Activated naive CD4-positive, alpha-beta T cell (primary cell): Measurements from ENCODE around the gene MYZAP.

ENCODE experiments used
- DNase-seq, 4 experiments: peaks; one replicate each; lab custom pipeline; 2025; lab: John Stamatoyannopoulos, UW

Gene MYZAP

GRCh38 chr15:57626713-57627440 is 35.2 kb downstream of the MYZAP start:
- DNase-seq, result no peak

GRCh38 chr15:57631386-57632110 is 39.8 kb downstream of the MYZAP start:
- DNase-seq, result no peak

DNA sequence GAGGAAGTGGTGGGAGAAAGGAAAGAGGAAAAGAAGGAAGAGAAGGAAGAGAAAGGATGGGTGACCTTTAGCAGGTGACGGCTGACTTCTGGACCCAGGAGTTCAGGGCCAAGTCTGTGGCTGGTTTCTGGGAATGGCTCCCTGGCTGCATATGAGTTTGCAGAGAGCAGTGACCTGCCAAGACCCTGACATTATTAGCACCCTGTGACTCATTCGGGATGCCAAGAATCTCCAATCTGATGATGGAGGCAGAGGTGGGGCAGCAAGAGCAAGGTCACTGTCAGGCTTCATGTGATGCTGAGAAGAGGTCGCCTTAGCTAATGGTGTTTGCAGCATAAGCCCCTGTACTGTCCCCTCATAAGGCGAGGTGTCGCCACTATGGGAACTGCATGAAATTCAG is 42.6 kb downstream of the MYZAP start:
- no peak for DNase-seq

DNA sequence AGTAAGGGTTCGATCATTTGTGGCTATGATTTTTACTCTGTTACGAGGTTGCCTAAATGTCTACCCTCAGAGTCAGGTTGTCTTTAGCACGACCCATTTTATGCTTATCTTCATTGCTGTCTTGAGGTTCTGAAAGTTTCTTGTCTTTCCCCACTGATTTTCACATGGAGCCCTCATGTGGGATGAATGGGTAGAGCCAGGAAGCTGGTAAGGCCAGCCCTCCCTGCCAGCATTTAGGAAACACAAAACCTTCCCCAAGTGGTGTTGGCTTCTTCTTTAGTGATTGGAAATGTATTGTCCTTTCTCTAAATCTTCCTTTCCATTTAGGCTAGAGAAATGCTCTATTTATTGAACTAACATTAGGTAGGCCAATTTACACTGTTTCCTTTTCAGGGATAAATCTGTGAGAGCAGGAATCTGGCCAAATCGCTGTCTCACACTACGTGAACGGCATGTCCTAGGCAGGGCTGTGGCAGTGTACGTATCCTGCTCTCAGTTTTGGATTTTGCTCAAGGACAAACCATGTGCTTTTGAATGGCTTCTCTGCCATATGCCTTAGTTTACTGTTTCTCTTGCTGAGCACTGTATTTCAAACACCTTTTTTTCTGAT is 43.7 kb downstream of the MYZAP start:
- no peak for DNase-seq

- DNase-seq, result no peak
Measured at GRCh38 chr15:57637846-57638245, 46.1 kb downstream of the MYZAP start.

DNA sequence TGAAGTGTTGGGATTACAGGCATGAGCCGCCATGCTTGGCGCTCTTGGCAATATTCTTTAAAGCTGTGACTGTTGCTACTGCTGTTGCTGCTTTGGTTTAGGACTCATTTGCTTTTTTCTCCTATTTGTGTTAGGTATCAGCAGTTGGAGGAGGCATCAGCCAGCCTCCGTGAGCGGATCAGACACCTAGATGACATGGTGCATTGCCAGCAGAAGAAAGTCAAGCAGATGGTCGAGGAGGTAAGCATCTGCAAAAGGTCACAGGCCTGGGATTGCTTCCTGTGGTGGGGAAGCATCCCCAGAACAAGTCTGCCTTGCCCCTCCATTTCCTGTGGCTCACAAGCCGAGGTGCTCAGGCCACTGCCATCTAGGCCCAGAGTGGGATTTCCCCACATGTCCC is 47.6 kb downstream of the MYZAP start:
- no peak for DNase-seq

- no peak for DNase-seq
Measured at GRCh38 chr15:57640930-57641682, 49.4 kb downstream of the MYZAP start.

- no peak for DNase-seq
Measured at GRCh38 chr15:57643826-57644225, 52.1 kb downstream of the MYZAP start.

DNA sequence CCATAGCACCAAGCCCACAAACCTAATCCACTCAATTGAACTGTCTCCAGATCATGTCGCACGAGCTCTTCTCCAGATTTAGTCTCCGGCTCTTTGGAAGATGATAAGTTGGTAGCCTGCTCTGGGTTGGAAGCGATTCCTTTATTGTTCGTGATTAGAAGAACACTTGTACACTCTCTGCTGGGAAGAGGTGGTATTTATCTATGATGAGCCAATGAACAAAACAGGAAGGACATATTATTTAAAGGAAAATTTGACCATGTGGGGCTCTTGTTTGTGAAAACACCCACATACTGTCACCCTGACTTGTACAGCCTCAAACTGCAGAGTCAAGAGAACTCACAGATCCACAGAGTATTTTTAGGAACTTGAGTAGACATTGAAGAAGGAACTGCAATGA is 54.4 kb downstream of the MYZAP start:
- no peak for DNase-seq

GRCh38 chr15:57647071-57647790 is 55.5 kb downstream of the MYZAP start:
- no peak for DNase-seq

DNA sequence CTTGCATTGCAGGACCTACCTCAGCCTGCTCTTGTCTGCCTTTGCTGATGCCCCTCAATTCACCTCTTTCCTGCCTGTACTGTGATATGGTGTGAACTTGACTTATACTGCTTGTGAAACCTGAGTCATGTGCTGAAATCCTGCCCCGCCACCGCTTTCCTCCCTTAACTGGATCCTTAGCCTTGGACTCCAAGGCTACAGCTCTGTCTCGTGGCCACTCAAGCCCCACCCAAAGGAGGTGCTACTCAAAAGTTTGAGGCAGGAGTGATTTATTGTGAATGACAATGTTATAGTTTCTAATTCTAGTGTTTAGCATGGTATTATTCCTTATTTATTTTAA is 56.1 kb downstream of the MYZAP start:
- no peak for DNase-seq

GRCh38 chr15:57649138-57649537 is 57.4 kb downstream of the MYZAP start:
- DNase-seq, result no peak

DNA sequence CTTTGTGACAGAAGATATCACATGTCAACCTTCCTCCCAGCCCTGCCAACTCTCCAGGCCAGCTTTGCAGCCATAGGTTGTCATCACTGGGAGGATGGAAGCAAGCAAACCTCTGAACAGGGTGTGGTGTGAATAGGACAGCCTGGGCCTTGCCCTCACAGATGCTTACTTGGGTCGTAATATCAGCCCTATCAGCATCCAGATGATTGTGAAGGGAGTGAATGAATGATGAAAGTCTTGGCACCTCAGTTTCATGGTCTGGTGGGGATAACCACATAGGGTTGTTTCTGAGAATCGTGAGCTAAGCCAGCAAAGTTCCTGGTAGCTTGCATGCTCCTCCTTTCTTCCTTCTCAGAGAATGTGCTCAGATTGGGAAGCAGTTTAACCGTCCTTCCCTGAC is 59.7 kb downstream of the MYZAP start:
- no peak for DNase-seq

GRCh38 chr15:57652481-57652880 is 60.8 kb downstream of the MYZAP start:
- DNase-seq, result no peak

GRCh38 chr15:57654153-57654852 is 62.6 kb downstream of the MYZAP start:
- no peak for DNase-seq

GRCh38 chr15:57655053-57655452 is 63.3 kb downstream of the MYZAP start:
- no peak for DNase-seq

GRCh38 chr15:57655809-57656208 is 64.1 kb downstream of the MYZAP start:
- no peak for DNase-seq

DNA sequence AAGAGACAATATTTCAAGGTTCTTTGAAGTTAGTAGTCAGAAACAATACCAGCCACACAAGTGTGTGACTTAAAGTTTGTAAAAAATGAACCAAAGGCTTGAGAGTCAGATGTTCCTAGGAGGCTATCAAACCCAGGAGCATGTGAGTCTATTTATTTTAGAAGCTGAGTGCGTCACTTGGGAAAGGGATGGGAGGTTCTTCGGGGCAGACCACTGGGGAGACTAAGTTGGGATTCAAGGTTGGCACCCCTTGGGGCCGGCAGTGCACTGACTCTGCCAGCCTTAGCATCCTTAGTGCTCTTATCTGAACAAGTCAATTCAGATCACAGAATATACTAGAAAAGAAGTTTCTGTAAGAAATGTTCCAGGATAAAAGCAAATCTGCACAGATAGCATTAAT is 64.7 kb downstream of the MYZAP start:
- DNase-seq, result no peak

- no peak for DNase-seq
Measured at GRCh38 chr15:57657619-57658018, 65.9 kb downstream of the MYZAP start.

- no peak for DNase-seq
Measured at GRCh38 chr15:57662091-57662744, 70.5 kb downstream of the MYZAP start.

GRCh38 chr15:57662802-57663201 is 71.1 kb downstream of the MYZAP start:
- no peak for DNase-seq
